DOHH2 (cell line): ENCODE data around the gene DUSP10.

Experiments used
- EZH2phosphoT487 ChIP-seq: fragments of 200-600 bp; sonication (generic); IDR thresholded peaks from 2 replicates; pipeline ENCODE4 v1.6.1; 2017; ENCODE audit warnings: borderline replicate concordance, mild to moderate bottlenecking, antibody characterized with exemption, low read length, moderate library complexity, mixed read lengths
- TF ChIP-seq, protein P1 (sequence below): fragments of 200-600 bp; sonication (generic); IDR thresholded peaks from one replicate; pipeline ENCODE4 v1.5.1; 2014; ENCODE audit warnings: antibody characterized with exemption, mild to moderate bottlenecking, low read depth, low read length; ENCODE audit not compliant: poor library complexity, severe bottlenecking

- TF ChIP-seq, protein P1, sequence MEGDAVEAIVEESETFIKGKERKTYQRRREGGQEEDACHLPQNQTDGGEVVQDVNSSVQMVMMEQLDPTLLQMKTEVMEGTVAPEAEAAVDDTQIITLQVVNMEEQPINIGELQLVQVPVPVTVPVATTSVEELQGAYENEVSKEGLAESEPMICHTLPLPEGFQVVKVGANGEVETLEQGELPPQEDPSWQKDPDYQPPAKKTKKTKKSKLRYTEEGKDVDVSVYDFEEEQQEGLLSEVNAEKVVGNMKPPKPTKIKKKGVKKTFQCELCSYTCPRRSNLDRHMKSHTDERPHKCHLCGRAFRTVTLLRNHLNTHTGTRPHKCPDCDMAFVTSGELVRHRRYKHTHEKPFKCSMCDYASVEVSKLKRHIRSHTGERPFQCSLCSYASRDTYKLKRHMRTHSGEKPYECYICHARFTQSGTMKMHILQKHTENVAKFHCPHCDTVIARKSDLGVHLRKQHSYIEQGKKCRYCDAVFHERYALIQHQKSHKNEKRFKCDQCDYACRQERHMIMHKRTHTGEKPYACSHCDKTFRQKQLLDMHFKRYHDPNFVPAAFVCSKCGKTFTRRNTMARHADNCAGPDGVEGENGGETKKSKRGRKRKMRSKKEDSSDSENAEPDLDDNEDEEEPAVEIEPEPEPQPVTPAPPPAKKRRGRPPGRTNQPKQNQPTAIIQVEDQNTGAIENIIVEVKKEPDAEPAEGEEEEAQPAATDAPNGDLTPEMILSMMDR = no peak
- no peak for TF ChIP-seq EZH2phosphoT487
These were observed 42.3 kb downstream of the DUSP10 start for GRCh38 chr1:221699577-221699976.
